ES-I3 (cell line): Measurements from ENCODE around the gene KIF16B.
"Not testable (repeated sequence)": the region's sequence is repeated elsewhere in the genome, so short reads cannot be mapped to it uniquely, and the experiment has no call there.

Experiments used
- H3K36me3 ChIP-seq: 2 replicates; pipeline ENCODE4 v1.6.1; 2013; ENCODE audit warnings: mild to moderate bottlenecking, low read length, control low read depth, moderate library complexity; ENCODE audit not compliant: insufficient read depth
- H3K4me1 ChIP-seq: 2 replicates; pipeline ENCODE4 v1.6.1; 2013; ENCODE audit warnings: mild to moderate bottlenecking, control low read depth, low read length; ENCODE audit not compliant: insufficient read depth
- H3K9ac ChIP-seq: 2 replicates; pipeline ENCODE4 v1.6.1; 2013; ENCODE audit warnings: low read depth, mild to moderate bottlenecking, low read length, moderate library complexity
- H3K9me3 ChIP-seq: 2 replicates; pipeline ENCODE4 v1.6.1; 2013; ENCODE audit warnings: mild to moderate bottlenecking, low read length, moderate library complexity; ENCODE audit not compliant: control insufficient read depth, insufficient read depth

Gene KIF16B

GRCh38 chr20:16446246-16446645, 127.0 kb downstream of the KIF16B start:
- no peaks in the 10 kb centered on the region for H3K9me3 ChIP-seq
- H3K4me1 ChIP-seq, result no peaks in the 10 kb centered on the region
- no peak overlapping the region for H3K9ac ChIP-seq
- H3K36me3 ChIP-seq, result no peaks in the 10 kb centered on the region; the same call in 1 of the 2 replicates

- no peak overlapping the region for H3K9ac ChIP-seq
- H3K9me3 ChIP-seq, result no peaks in the 10 kb centered on the region
- H3K36me3 ChIP-seq, result no peaks in the 10 kb centered on the region; the same call in 1 of the 2 replicates
- no peaks in the 10 kb centered on the region for H3K4me1 ChIP-seq
Measured at GRCh38 chr20:16445482-16445881, 127.8 kb downstream of the KIF16B start.

GRCh38 chr20:16444057-16444777, 129.0 kb downstream of the KIF16B start:
- H3K36me3 ChIP-seq, result no peaks in the 10 kb centered on the region
- no peaks in the 10 kb centered on the region for H3K4me1 ChIP-seq
- no peak overlapping the region for H3K9ac ChIP-seq
- no peaks in the 10 kb centered on the region for H3K9me3 ChIP-seq

- no peaks in the 10 kb centered on the region for H3K4me1 ChIP-seq
- no peaks in the 10 kb centered on the region for H3K9me3 ChIP-seq
- no peaks in the 10 kb centered on the region for H3K36me3 ChIP-seq
- no peak overlapping the region for H3K9ac ChIP-seq
Measured at GRCh38 chr20:16441546-16442164, 131.6 kb downstream of the KIF16B start.

- Histone ChIP-seq H3K9ac (no peak overlapping the region), H3K9me3 (no peaks in the 10 kb centered on the region)
Measured at GRCh38 chr20:16440686-16441085, 132.6 kb downstream of the KIF16B start.

GRCh38 chr20:16439540-16439939, 133.7 kb downstream of the KIF16B start:
- not testable (repeated sequence) for H3K9me3 ChIP-seq, H3K9ac ChIP-seq, H3K36me3 ChIP-seq, H3K4me1 ChIP-seq

More at GRCh38 chr20:16440686-16441085, 132.6 kb downstream of the KIF16B start:
- H3K36me3 ChIP-seq, result no peaks in the 10 kb centered on the region
- no peaks in the 10 kb centered on the region for H3K4me1 ChIP-seq

- H3K36me3 ChIP-seq, result no peaks in the 10 kb centered on the region
- no peaks in the 10 kb centered on the region; the same call in 1 of the 2 replicates for H3K4me1 ChIP-seq
- H3K9ac ChIP-seq, result no peak overlapping the region
- H3K9me3 ChIP-seq, result no peaks in the 10 kb centered on the region
Measured at GRCh38 chr20:16438100-16438499, 135.1 kb downstream of the KIF16B start.

- no peaks in the 10 kb centered on the region for H3K9me3 ChIP-seq
- H3K36me3 ChIP-seq, result no peaks in the 10 kb centered on the region
- H3K9ac ChIP-seq, result no peak overlapping the region
- no peaks in the 10 kb centered on the region; the same call in 1 of the 2 replicates for H3K4me1 ChIP-seq
Measured at GRCh38 chr20:16437387-16437996, 135.8 kb downstream of the KIF16B start.

- H3K36me3 ChIP-seq, result peaks cover under 1% of the 10 kb centered on the region; the same call in 1 of the 2 replicates
- H3K4me1 ChIP-seq, result peaks cover 6% of the 10 kb centered on the region
- no peak overlapping the region for H3K9ac ChIP-seq
- H3K9me3 ChIP-seq, result no peaks in the 10 kb centered on the region
Measured at GRCh38 chr20:16434062-16434664, 139.1 kb downstream of the KIF16B start.

GRCh38 chr20:16433293-16433580, 140.0 kb downstream of the KIF16B start:
- H3K9ac ChIP-seq, result no peak overlapping the region
- H3K9me3 ChIP-seq, result no peaks in the 10 kb centered on the region
- peaks cover 6% of the 10 kb centered on the region for H3K4me1 ChIP-seq
- H3K36me3 ChIP-seq, result peaks cover 4% of the 10 kb centered on the region; the same call in 1 of the 2 replicates

GRCh38 chr20:16432466-16433292, 140.6 kb downstream of the KIF16B start:
- no peak overlapping the region for H3K9ac ChIP-seq
- peaks cover 6% of the 10 kb centered on the region for H3K4me1 ChIP-seq
- H3K36me3 ChIP-seq, result peaks cover 4% of the 10 kb centered on the region; the same call in 1 of the 2 replicates
- no peaks in the 10 kb centered on the region for H3K9me3 ChIP-seq

- peaks cover 6% of the 10 kb centered on the region for H3K4me1 ChIP-seq
- H3K9me3 ChIP-seq, result no peaks in the 10 kb centered on the region; the same call in 1 of the 2 replicates
Measured at GRCh38 chr20:16428112-16428511, 145.1 kb downstream of the KIF16B start.

GRCh38 chr20:16427571-16427970, 145.7 kb downstream of the KIF16B start:
- Histone ChIP-seq H3K4me1 (peaks cover 6% of the 10 kb centered on the region), H3K36me3 (peaks cover 4% of the 10 kb centered on the region; the same call in 1 of the 2 replicates), H3K9ac (no peak overlapping the region), H3K9me3 (no peaks in the 10 kb centered on the region; the same call in 1 of the 2 replicates)

More at GRCh38 chr20:16428112-16428511, 145.1 kb downstream of the KIF16B start:
- Histone ChIP-seq H3K36me3 (peaks cover 4% of the 10 kb centered on the region; the same call in 1 of the 2 replicates), H3K9ac (no peak overlapping the region)

GRCh38 chr20:16424780-16425179, 148.5 kb downstream of the KIF16B start:
- Histone ChIP-seq H3K4me1 (peaks cover 4% of the 10 kb centered on the region; the same call in 1 of the 2 replicates), H3K36me3 (peaks cover 4% of the 10 kb centered on the region; the same call in 1 of the 2 replicates), H3K9ac (no peak overlapping the region), H3K9me3 (no peaks in the 10 kb centered on the region; the same call in 1 of the 2 replicates)
